ENCODE data around the gene PPY.

GRCh38 chr17:43962479-43962878 lies 20.2 kb upstream of the PPY start:
- TF ChIP-seq CTCF (IDR thresholded peaks at IDR 0.05; ENCODE audit: borderline replicate concordance, extremely low read depth, low read length, poor library complexity, severe bottlenecking) (no peak), EZH2 (IDR thresholded peaks at IDR 0.05; ENCODE audit: borderline replicate concordance, low read depth, low read length, severe bottlenecking) (no peak)
